ENCODE results near the gene NLRP5. TPM values are rescaled to one million over a fixed set of nuclear protein-coding genes. Genes with fewer than 3 reads are reported as not detected.
A peak's percentile ranks its signal among the peaks of the same experiment; 100 is the strongest.
"Not testable (repeated sequence)": the region's sequence is repeated elsewhere in the genome, so short reads cannot be mapped to it uniquely, and the experiment has no call there.

Gene NLRP5
- polyA plus RNA-seq, 1 donor = not detected

- no peak overlapping the region for H3K27ac ChIP-seq (ENCODE audit: low read length)
- H3K9me3 ChIP-seq (ENCODE audit: control insufficient read depth, low read depth, low read length) = peaks cover 16% of the 10 kb centered on the region
- H3K27me3 ChIP-seq (ENCODE audit: control insufficient read depth, insufficient read depth, low read length) = no peaks in the 10 kb centered on the region
- no peak for DNase-seq
- H3K4me1 ChIP-seq (ENCODE audit: control insufficient read depth, insufficient read depth, low read length) = no peaks in the 10 kb centered on the region
- WGBS (ENCODE audit: insufficient coverage, low lambda C conversion rate) = 100% methylated on average over 1 of the region's 34 CpGs
- H3K4me3 ChIP-seq (ENCODE audit: low read length) = no peak overlapping the region
- H3K36me3 ChIP-seq (ENCODE audit: control insufficient read depth, insufficient read depth, low read length) = peaks cover 57% of the 10 kb centered on the region
Observed at GRCh38 chr19:56098731-56099568, 112.4 kb downstream of the NLRP5 start.

GRCh38 chr19:56099638-56100539 lies 113.3 kb downstream of the NLRP5 start:
- no peak for DNase-seq
- H3K4me3 ChIP-seq (ENCODE audit: low read length) = no peak overlapping the region
- H3K27ac ChIP-seq (ENCODE audit: low read length) = no peak overlapping the region
- 100% methylated on average over 2 of the region's 31 CpGs for WGBS (ENCODE audit: insufficient coverage, low lambda C conversion rate)
- H3K4me1 ChIP-seq (ENCODE audit: control insufficient read depth, insufficient read depth, low read length) = no peaks in the 10 kb centered on the region
- H3K27me3 ChIP-seq (ENCODE audit: control insufficient read depth, insufficient read depth, low read length) = no peaks in the 10 kb centered on the region
- peaks cover 56% of the 10 kb centered on the region for H3K36me3 ChIP-seq (ENCODE audit: control insufficient read depth, insufficient read depth, low read length)
- peaks cover 16% of the 10 kb centered on the region for H3K9me3 ChIP-seq (ENCODE audit: control insufficient read depth, low read depth, low read length)

GRCh38 chr19:56101095-56101494 lies 114.5 kb downstream of the NLRP5 start:
- peaks cover 16% of the 10 kb centered on the region for H3K9me3 ChIP-seq (ENCODE audit: control insufficient read depth, low read depth, low read length)
- peaks cover 45% of the 10 kb centered on the region for H3K36me3 ChIP-seq (ENCODE audit: control insufficient read depth, insufficient read depth, low read length)
- no peaks in the 10 kb centered on the region for H3K27me3 ChIP-seq (ENCODE audit: control insufficient read depth, insufficient read depth, low read length)
- no peak for DNase-seq
- peaks cover 4% of the 10 kb centered on the region for H3K4me1 ChIP-seq (ENCODE audit: control insufficient read depth, insufficient read depth, low read length)
- no CpG with 5 or more reads among the region's 25 CpGs for WGBS (ENCODE audit: insufficient coverage, low lambda C conversion rate)
- H3K4me3 ChIP-seq (ENCODE audit: low read length) = no peak overlapping the region
- no peak overlapping the region for H3K27ac ChIP-seq (ENCODE audit: low read length)

- Histone ChIP-seq H3K27ac (ENCODE audit: low read length) (no peak overlapping the region), H3K4me1 (ENCODE audit: control insufficient read depth, insufficient read depth, low read length) (peaks cover 4% of the 10 kb centered on the region), H3K27me3 (ENCODE audit: control insufficient read depth, insufficient read depth, low read length) (no peaks in the 10 kb centered on the region), H3K36me3 (ENCODE audit: control insufficient read depth, insufficient read depth, low read length) (peaks cover 45% of the 10 kb centered on the region), H3K4me3 (ENCODE audit: low read length) (no peak overlapping the region), H3K9me3 (ENCODE audit: control insufficient read depth, low read depth, low read length) (peaks cover 16% of the 10 kb centered on the region)
- no peak for DNase-seq
- no CpG with 5 or more reads among the region's 34 CpGs for whole genome bisulfite sequencing (ENCODE audit: insufficient coverage, low lambda C conversion rate)
Observed at GRCh38 chr19:56101746-56102535, 115.4 kb downstream of the NLRP5 start.

- Histone ChIP-seq H3K4me3 (ENCODE audit: low read length) (no peak overlapping the region), H3K27ac (ENCODE audit: low read length) (no peak overlapping the region), H3K27me3 (ENCODE audit: control insufficient read depth, insufficient read depth, low read length) (no peaks in the 10 kb centered on the region), H3K4me1 (ENCODE audit: control insufficient read depth, insufficient read depth, low read length) (peaks cover 4% of the 10 kb centered on the region), H3K9me3 (ENCODE audit: control insufficient read depth, low read depth, low read length) (peaks cover 16% of the 10 kb centered on the region), H3K36me3 (ENCODE audit: control insufficient read depth, insufficient read depth, low read length) (peaks cover 38% of the 10 kb centered on the region)
- WGBS (ENCODE audit: insufficient coverage, low lambda C conversion rate) = no CpG with 5 or more reads among the region's 20 CpGs
- DNase-seq = no peak
Observed at GRCh38 chr19:56103027-56103614, 116.5 kb downstream of the NLRP5 start.

GRCh38 chr19:56104423-56104822 lies 117.8 kb downstream of the NLRP5 start:
- Histone ChIP-seq H3K9me3 (ENCODE audit: control insufficient read depth, low read depth, low read length) (peaks cover 6% of the 10 kb centered on the region), H3K36me3 (ENCODE audit: control insufficient read depth, insufficient read depth, low read length) (peaks cover 30% of the 10 kb centered on the region), H3K4me1 (ENCODE audit: control insufficient read depth, insufficient read depth, low read length) (peaks cover 17% of the 10 kb centered on the region), H3K27ac (ENCODE audit: low read length) (no peak overlapping the region), H3K27me3 (ENCODE audit: control insufficient read depth, insufficient read depth, low read length) (no peaks in the 10 kb centered on the region), H3K4me3 (ENCODE audit: low read length) (no peak overlapping the region)
- WGBS (ENCODE audit: insufficient coverage, low lambda C conversion rate) = no CpG with 5 or more reads among the region's 29 CpGs
- no peak for DNase-seq

- no peaks in the 10 kb centered on the region for H3K27me3 ChIP-seq (ENCODE audit: control insufficient read depth, insufficient read depth, low read length)
- peak overlapping the region; percentile 44 for H3K27ac ChIP-seq (ENCODE audit: low read length)
- DNase-seq = peak; percentile 55 to 72
- H3K4me1 ChIP-seq (ENCODE audit: control insufficient read depth, insufficient read depth, low read length) = peaks cover 22% of the 10 kb centered on the region
- H3K36me3 ChIP-seq (ENCODE audit: control insufficient read depth, insufficient read depth, low read length) = peaks cover 23% of the 10 kb centered on the region
- WGBS (ENCODE audit: insufficient coverage, low lambda C conversion rate) = no CpG with 5 or more reads among the region's 22 CpGs
- no peak overlapping the region for H3K4me3 ChIP-seq (ENCODE audit: low read length)
- peaks cover 3% of the 10 kb centered on the region for H3K9me3 ChIP-seq (ENCODE audit: control insufficient read depth, low read depth, low read length)
Observed at GRCh38 chr19:56105090-56105701, 118.6 kb downstream of the NLRP5 start.

- not testable (repeated sequence) for H3K27ac ChIP-seq (ENCODE audit: low read length); H3K4me3 ChIP-seq (ENCODE audit: low read length); DNase-seq; H3K27me3 ChIP-seq (ENCODE audit: control insufficient read depth, insufficient read depth, low read length); H3K9me3 ChIP-seq (ENCODE audit: control insufficient read depth, low read depth, low read length)
- no CpG with 5 or more reads among the region's 61 CpGs for WGBS (ENCODE audit: insufficient coverage, low lambda C conversion rate)
- Histone ChIP-seq H3K4me1 (ENCODE audit: control insufficient read depth, insufficient read depth, low read length) (peaks cover 30% of the 10 kb centered on the region), H3K36me3 (ENCODE audit: control insufficient read depth, insufficient read depth, low read length) (peaks cover 21% of the 10 kb centered on the region)
Observed at GRCh38 chr19:56105831-56106396, 119.3 kb downstream of the NLRP5 start.

- Histone ChIP-seq H3K27ac (ENCODE audit: low read length) (no peak overlapping the region), H3K4me1 (ENCODE audit: control insufficient read depth, insufficient read depth, low read length) (peaks cover 35% of the 10 kb centered on the region), H3K9me3 (ENCODE audit: control insufficient read depth, low read depth, low read length) (no peaks in the 10 kb centered on the region), H3K4me3 (ENCODE audit: low read length) (no peak overlapping the region), H3K36me3 (ENCODE audit: control insufficient read depth, insufficient read depth, low read length) (peaks cover 17% of the 10 kb centered on the region), H3K27me3 (ENCODE audit: control insufficient read depth, insufficient read depth, low read length) (no peaks in the 10 kb centered on the region)
- WGBS (ENCODE audit: insufficient coverage, low lambda C conversion rate) = 90% methylated on average over 2 of the region's 27 CpGs
- DNase-seq = no peak
Observed at GRCh38 chr19:56106397-56106849, 119.8 kb downstream of the NLRP5 start.

Data from large intestine (tissue), 3 donors.